ENCODE measurements around the gene DBF4.
"Not testable (repeated sequence)": the region's sequence is repeated elsewhere in the genome, so short reads cannot be mapped to it uniquely, and the experiment has no call there.

Gene DBF4

GRCh38 chr7:87876040-87876868 is at the start of gene DBF4, which contains the start of gene SLC25A40:
DBF4 (plus strand) TSS chr7:87876493; CDS start chr7:87876733, 240 bp downstream.
SLC25A40 (minus strand) TSS chr7:87876360; CDS start chr7:87858727, 17,633 bp downstream.
- no peak for FAIRE-seq

- FAIRE-seq: not testable (repeated sequence)
Observed at GRCh38 chr7:87828383-87828782, 47.9 kb upstream of the DBF4 start.

GRCh38 chr7:87831097-87831496 is 45.2 kb upstream of the DBF4 start:
- no peak for FAIRE-seq

GRCh38 chr7:87833130-87833529 is 43.2 kb upstream of the DBF4 start:
- FAIRE-seq: no peak

- FAIRE-seq: no peak
Observed at GRCh38 chr7:87837597-87837996, 38.7 kb upstream of the DBF4 start.

GRCh38 chr7:87850836-87851593 is 25.3 kb upstream of the DBF4 start:
- FAIRE-seq: no peak

GRCh38 chr7:87852306-87852705 is 24.0 kb upstream of the DBF4 start:
- FAIRE-seq: no peak

GRCh38 chr7:87853237-87853864 is 22.9 kb upstream of the DBF4 start:
- FAIRE-seq: no peak

GRCh38 chr7:87858417-87859100 is 17.7 kb upstream of the DBF4 start:
- FAIRE-seq: no peak

- no peak for FAIRE-seq
Observed at GRCh38 chr7:87866089-87866488, 10.2 kb upstream of the DBF4 start.

- not testable (repeated sequence) for FAIRE-seq
Observed at GRCh38 chr7:87866533-87866932, 9.8 kb upstream of the DBF4 start.

- FAIRE-seq: no peak
Observed at GRCh38 chr7:87870471-87870870, 5.8 kb upstream of the DBF4 start.

- FAIRE-seq: no peak
Observed at GRCh38 chr7:87872346-87872745, 3.9 kb upstream of the DBF4 start.

GRCh38 chr7:87873328-87873727 is 3.0 kb upstream of the DBF4 start:
- not testable (repeated sequence) for FAIRE-seq

- no peak for FAIRE-seq
Observed at GRCh38 chr7:87874066-87874465, 2.2 kb upstream of the DBF4 start.

GRCh38 chr7:87875151-87876039 is 898 bp upstream of the DBF4 start:
- FAIRE-seq: no peak

GRCh38 chr7:87876869-87877234 is 559 bp downstream of the DBF4 start:
- no peak for FAIRE-seq

- FAIRE-seq: no peak
Observed at GRCh38 chr7:87877366-87878040, 1.2 kb downstream of the DBF4 start.

GRCh38 chr7:87878208-87878735 is 2.0 kb downstream of the DBF4 start:
- no peak for FAIRE-seq

GRCh38 chr7:87882151-87882937 is 6.1 kb downstream of the DBF4 start:
- no peak for FAIRE-seq
